GM21528 (cell line): ENCODE measurements around the gene CCNO.

Source experiments
- ATAC-seq: cut with Tn5 transposase; IDR thresholded peaks from one replicate; pipeline ENCODE4 v1.9.1; 2021; ENCODE audit warnings: mild to moderate bottlenecking, moderate library complexity; ENCODE audit not compliant: unreplicated experiment, low FRiP score

The CCNO gene

DNA sequence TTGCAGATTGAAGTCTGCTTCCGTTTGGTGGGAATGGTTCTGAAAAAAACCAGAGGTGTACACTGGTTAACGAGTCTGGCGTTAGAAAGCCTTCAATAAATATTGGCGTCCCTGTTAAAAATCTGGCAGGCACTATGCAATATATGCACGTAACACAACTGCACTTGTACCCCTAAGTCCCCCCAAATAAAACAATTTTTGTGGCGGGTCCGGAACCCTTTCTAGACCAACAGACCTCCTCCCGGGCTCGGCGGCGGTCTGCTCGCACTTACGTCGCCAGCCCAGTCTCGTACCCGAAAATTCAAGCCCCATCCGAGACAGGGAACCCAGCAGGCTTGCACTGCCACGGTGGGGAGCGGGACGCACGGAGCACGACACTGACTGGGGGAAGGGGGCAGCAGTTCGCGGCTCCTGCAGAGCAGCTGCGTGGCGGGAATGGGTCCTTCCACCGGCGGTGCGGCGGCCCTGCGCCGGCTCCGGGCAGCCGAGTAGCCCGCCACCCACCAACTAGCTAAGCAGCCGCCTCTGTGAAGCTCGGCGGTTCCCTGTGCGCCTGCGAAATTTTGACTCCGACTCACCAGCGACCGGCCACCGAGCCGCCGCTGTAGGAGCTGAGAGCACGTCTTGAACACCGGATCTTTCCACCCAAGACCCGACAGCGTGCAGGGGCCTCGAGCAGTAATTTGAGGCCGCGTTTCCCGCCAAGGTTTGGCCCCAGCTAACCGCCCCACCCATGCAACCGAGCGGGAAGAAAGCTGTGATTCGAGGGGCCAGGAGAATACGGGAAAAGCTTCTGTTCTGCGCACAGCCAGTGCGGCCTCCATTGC, 10.2 kb downstream of the CCNO start:
- no peak for ATAC-seq

DNA sequence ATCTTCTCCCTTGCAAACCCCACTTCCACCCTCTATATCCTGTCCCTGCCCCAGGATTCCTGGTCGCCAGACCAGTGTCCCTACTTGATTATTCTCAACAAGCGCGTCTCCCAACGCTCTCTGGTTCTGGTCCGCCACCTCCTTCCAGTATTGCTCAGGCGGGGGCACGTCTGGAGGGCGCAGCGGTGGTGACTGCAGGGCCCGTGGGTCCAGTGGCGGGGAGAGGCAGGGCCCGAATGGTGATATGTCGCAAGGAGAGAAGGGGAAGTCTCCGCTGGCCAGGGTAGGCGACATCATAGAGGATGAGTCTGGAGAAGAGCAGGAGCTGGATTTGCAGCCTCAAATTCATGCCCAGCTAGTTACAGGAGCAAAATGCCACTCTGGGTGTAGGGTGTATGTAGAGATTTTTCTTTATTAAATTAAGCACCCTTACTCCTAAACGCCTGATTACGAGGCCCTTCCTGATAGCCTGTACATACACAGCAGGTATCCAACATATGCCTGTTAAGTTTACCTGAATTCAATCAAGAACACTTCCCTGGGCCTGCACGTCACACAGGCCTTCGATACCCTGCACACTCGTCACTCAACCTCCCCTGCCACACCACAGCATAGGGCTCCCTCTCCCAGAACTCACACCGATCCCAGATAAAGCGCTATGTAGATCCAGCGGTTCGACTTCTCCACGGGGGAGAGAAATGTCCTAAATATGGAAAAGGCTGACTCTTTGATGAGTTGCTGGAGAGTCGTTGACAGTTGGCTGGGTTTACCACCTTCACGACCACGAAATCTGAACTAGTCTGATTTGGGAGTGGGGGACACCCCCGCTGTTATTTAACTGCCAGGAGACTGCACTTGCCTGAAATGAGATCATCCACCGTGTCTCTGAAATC, 11.1 kb downstream of the CCNO start:
- no peak for ATAC-seq

DNA sequence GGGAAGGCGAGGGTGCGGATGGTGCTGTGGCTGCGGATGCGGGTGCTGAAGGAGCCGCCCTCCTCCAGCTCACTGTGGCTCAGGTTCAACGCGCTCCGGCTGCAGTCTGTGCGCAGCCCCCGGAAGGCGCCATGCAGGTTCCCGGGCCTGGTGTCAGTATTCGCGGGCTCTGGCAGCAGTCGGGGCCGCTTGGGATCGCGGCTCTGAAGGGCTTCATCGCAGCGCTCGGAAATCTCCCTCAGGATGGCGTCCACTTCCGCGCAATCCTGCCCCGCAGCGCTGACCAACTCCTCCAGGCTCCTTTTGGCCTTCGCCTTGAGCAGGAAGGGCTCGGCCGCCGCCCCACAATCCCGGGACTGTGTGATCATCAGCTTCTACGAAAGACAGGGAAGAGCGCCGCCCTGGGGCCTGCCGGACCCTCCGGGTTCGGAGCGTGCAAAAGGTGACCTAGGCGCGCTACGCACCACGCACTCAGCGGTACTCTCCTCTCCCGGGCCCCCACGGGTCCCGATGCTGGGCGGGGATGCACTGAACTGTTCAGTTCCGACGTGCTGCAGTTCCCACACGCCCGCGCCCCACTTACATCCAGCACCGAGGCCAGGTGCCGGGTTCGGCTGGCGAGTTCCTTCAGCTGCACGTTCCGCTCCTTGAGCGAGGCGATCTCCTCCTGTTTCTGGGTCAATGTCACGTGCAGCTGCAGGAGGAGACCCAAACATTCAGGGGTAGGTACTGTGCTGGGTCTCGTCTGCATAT, 12.8 kb downstream of the CCNO start:
- no peak for ATAC-seq

DNA sequence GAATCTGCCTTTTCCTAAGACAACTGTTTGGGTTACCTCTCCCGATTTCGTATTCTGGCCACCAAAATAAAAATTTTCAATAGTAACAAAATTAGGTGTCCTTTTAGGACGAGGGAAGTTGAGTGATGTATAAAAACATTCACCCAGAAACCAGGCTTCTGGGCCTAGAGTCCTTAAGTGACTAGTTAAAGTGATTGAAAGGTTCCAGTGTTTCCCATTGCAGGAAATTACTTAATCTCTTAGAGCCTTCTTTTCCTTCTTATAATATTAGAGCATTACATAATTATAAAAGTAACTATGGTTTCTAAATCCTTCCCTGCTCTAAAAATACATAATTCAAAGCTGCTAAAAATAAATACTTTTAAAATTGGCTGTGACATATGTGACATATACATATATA, 13.6 kb downstream of the CCNO start:
- ATAC-seq, result no peak

DNA sequence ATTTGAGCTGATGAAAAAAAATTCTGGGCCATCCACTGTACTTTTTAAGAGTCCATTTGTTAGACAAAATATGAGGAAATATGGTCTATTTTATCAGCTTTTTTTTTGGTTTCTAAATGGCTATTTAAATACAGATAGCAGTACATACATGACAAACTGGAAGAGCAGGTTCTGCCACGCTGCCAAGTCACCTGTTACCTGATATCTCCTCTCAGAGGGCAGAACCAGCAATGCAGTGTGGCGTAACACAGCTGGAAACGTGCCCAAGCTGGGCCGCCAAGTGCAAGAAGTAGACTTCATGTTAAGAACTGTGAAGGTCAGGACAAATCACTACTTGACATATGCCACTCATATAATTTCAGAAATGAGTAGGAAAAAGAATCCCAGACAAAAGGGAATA, 14.4 kb downstream of the CCNO start:
- no peak for ATAC-seq

DNA sequence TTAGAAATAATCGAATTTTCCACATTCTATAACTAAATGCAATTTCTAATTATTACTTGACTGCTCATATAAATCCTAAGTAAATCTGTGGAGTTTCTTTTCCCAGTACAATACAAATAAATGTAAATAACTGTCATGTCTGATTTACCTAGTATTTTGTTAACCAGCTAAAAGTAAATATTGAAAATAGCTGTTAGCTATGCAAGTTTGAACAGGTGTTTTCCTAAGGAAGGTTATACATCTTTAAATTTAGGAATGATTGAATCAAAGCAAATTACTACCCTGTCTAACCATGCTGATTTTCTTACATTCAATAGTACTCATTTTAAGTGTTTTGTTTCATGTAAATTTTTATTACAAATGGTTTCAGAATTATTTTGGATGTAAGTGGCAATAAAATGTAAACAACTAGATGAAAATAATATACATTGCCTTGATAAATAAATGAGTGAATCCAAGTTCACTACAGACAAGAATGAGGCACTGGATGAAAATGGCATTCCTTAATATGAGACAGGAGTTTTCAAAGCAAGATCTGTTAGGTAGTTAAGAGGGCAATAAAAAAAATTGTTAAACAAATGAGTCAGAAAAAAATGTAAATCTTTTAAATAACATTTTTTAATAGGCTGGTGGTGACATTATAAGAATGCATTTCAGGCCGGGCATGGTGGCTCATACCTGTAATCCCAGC, 22.1 kb downstream of the CCNO start:
- no peak for ATAC-seq

DNA sequence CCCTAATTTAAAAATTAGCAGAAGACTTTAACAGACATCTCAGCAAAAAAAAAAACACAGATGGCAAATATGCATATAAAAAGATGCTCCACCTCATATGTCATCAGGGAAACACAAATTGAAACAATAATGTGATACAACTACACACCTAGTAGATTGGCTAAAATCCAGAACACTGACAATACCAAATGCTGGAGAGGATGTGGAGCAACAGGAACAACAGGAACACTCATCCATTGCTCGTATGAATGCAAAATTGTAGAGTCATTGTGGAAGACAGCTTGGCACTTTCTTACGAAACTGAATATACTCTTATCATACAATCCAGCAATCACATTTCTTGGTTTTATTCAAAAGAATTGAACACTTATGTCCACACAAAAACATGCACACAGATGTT, 28.4 kb downstream of the CCNO start:
- no peak for ATAC-seq

DNA sequence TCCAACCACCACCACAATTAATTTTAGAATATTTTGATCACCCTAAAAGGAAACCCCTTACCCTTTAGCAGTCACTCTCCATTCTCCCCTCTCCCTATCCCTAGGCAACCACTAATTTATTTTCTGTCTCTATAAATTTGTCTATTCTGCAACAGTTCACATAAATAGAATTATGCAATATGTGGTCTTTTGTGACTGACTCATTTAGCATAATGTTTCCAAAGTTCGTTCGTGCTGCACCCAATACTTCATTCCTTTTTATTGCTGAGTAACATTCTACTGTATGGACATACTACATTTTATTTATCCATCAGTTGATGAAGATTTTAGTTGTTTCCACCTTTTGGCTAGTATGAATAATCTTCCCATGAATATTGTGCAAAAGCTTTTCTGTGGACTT, 42.2 kb downstream of the CCNO start:
- ATAC-seq, result no peak

DNA sequence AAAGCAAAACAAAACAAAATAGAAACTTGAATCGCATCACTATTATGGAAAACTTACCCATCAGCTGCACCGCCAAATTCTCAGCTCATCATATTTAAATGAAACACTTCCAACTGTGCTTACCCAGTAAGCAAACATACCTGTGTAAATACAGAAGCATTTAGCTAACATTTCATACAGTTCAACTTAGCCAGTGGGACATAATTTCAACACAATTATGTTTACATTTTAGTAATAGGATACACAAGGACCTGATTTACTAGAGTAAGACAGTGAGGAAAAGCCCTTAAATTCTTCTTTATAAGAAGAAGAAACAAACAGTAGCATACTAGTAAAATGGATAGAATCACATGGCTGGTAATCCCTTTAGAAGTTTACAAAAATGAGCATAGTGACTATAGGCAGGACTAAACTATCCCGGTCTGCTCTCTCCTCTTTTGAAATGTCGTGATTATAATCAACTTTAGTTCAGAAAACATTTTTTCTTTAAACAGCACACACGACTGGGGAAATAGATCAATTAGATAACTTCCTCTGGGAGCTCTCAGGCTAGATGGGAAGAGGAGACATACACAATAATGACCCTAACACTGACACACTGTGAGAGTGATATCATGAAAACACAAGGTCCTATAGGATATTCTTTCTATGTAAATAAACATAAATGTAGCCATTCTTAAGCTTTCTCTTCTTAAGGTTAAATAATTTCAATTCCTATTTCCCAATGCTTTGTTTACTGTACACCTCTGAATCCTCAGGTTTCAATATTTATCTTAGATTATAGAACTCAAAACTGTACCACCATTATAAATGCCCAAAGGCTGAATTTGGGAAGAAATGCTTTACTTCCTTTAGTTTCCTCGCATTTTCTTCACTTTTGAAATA, 44.5 kb downstream of the CCNO start:
- no peak for ATAC-seq

DNA sequence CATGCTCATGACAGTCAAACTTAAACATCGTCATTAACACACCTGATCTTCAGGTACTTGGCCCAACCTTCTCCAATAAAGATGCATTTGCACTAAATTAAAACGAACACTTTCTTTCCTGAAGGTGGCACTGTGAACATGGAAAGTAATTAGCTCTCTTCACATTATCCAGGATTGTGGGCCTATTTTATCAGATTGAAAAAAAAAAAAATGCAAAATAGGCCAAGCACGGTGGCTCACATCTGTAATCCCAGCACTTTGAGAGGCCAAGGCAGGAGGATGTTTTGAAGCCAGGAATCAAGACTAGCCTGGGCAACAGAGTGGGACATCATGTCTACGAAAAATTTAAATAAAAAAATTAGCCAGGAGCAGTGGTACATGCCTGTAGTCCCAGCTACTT, 46.0 kb downstream of the CCNO start:
- no peak for ATAC-seq
